HepG2 (cell line): Measurements from ENCODE around the gene CDK14. TPM values are rescaled to one million over a fixed set of nuclear protein-coding genes. Genes with fewer than 3 reads are reported as not detected.

ENCODE experiments used
- ATAC-seq: fragments of 200-7000 bp; cut with Tn5 transposase; 3 replicates; pipeline ENCODE4 v1.9.1; 2020; ENCODE audit warnings: mild to moderate bottlenecking, moderate library complexity
- BruUV-seq: library from RNA; stranded (reverse); fragments of 400-500 nt; replicated peaks from 2 replicates; lab custom pipeline; 2021; lab: Mats Ljungman, UMichigan
- CTCF ChIA-PET: fragments of 300-600 bp; formaldehyde crosslinking; extraction: SDS; loops from one replicate; lab custom pipeline; 2021; ENCODE audit warnings: low total read pairs, inconsistent platforms, low intra/inter-chr PET ratio; lab: Yijun Ruan, JAX
- POLR2A ChIA-PET: fragments of 350-600 bp; sonication (Branson Sonifier 250); formaldehyde crosslinking; loops from one replicate; lab custom pipeline; 2020; ENCODE audit warnings: antibody characterized with exemption, inconsistent platforms; lab: Yijun Ruan, JAX
- DNase-seq: peaks from one replicate; pipeline ENCODE4 v3.0.0-alpha.2; 2015; ENCODE audit warnings: low spot score
- FAIRE-seq: peaks from 3 replicates; lab custom pipeline; 2011; peaks lifted over from hg19 to GRCh38; lab: Jason Lieb, UNC
- H2AFZ ChIP-seq: one replicate; pipeline ENCODE4 v1.6.1; 2011; ENCODE audit warnings: low read length, inconsistent platforms
- H3K27ac ChIP-seq: fragments of 300-600 bp; 3 replicates; pipeline ENCODE4 v1.8.0; 2011; ENCODE audit warnings: mixed run types, mild to moderate bottlenecking, mixed read lengths, low read length, inconsistent platforms; ENCODE audit not compliant: insufficient read depth; ENCODE audit errors: extremely low read length
- H3K27me3 ChIP-seq, 2 experiments: fragments of 200-600 bp in 1 of 2; 2 replicates in 1 of 2; 3 replicates in 1 of 2; pipeline versions ENCODE4 v1.6.0 to v1.8.0; 2011; ENCODE audit warnings: low read length in 2 of 2, mild to moderate bottlenecking in 2 of 2, moderate library complexity in 2 of 2, inconsistent platforms in 1 of 2; ENCODE audit not compliant: insufficient read depth in 2 of 2, control insufficient read depth in 1 of 2
- H3K36me3 ChIP-seq, 2 experiments: fragments of 200-600 bp in 1 of 2; replicated peaks in 1 of 2; 2 replicates in 1 of 2; 3 replicates in 1 of 2; pipeline versions ENCODE4 v1.5.1 to v1.8.0; 2011; ENCODE audit warnings: low read length in 2 of 2, inconsistent platforms in 1 of 2; ENCODE audit not compliant: insufficient read depth in 2 of 2, control insufficient read depth in 1 of 2
- H3K4me1 ChIP-seq: 2 replicates; pipeline ENCODE4 v1.5.1; 2012; ENCODE audit warnings: low read length, inconsistent platforms; ENCODE audit not compliant: insufficient read depth
- H3K4me2 ChIP-seq: 2 replicates; pipeline ENCODE4 v1.6.0; 2011; ENCODE audit warnings: low read depth, low read length, inconsistent platforms
- H3K4me3 ChIP-seq, 3 experiments: fragments of 200-600 bp in 1 of 3; sonication (generic), shearing (Covaris generic) in 1 of 3; replicated peaks in 1 of 3; 2 replicates each; pipeline ENCODE4 v1.5.1; 2011 to 2016; ENCODE audit warnings: low read length in 3 of 3, inconsistent platforms in 2 of 3, low read depth in 2 of 3, mild to moderate bottlenecking in 2 of 3, control low read depth in 1 of 3, mixed read lengths in 1 of 3; ENCODE audit not compliant: insufficient read depth in 1 of 3
- H3K79me2 ChIP-seq: one replicate; pipeline ENCODE4 v1.6.1; 2011; ENCODE audit warnings: low read length, inconsistent platforms; ENCODE audit not compliant: insufficient read depth
- H3K9ac ChIP-seq: 2 replicates; pipeline ENCODE4 v1.6.0; 2011; ENCODE audit warnings: mild to moderate bottlenecking, low read depth, low read length, inconsistent platforms; ENCODE audit not compliant: insufficient read depth
- H3K9me3 ChIP-seq: 2 replicates; pipeline ENCODE4 v1.5.1; 2012; ENCODE audit warnings: mild to moderate bottlenecking, low read length
- H4K20me1 ChIP-seq: 2 replicates; pipeline ENCODE4 v1.6.0; 2011; ENCODE audit warnings: inconsistent platforms, mild to moderate bottlenecking, low read length, moderate library complexity; ENCODE audit not compliant: insufficient read depth
- CBX1 ChIP-seq: IDR thresholded peaks from one replicate; pipeline ENCODE4 v1.6.1; 2016; ENCODE audit warnings: antibody characterized with exemption, low read depth
- GABPB1 ChIP-seq: IDR thresholded peaks from 2 replicates; pipeline ENCODE4 v1.6.1; 2016; ENCODE audit warnings: mild to moderate bottlenecking, missing genetic modification reagents, moderate library complexity, missing compliant biosample characterization
- MXD4 ChIP-seq: IDR thresholded peaks from 2 replicates; pipeline ENCODE4 v1.6.1; 2016; ENCODE audit warnings: mild to moderate bottlenecking, missing biosample characterization, missing genetic modification reagents
- PAWR ChIP-seq: sonication (generic); formaldehyde crosslinking; IDR thresholded peaks from 2 replicates; pipeline ENCODE4 v1.4.0; 2020; ENCODE audit warnings: missing genetic modification reagents, mild to moderate bottlenecking, borderline replicate concordance
- SAFB2 ChIP-seq: sonication (generic); formaldehyde crosslinking; IDR thresholded peaks from 2 replicates; pipeline ENCODE4 v1.5.1; 2020; ENCODE audit warnings: missing genetic modification reagents, low read depth, mild to moderate bottlenecking, borderline replicate concordance
- SP140L ChIP-seq: sonication (generic); formaldehyde crosslinking; IDR thresholded peaks from 2 replicates; pipeline ENCODE4 v1.4.0; 2020; ENCODE audit warnings: missing genetic modification reagents, borderline replicate concordance
- SP4 ChIP-seq: sonication (generic); formaldehyde crosslinking; IDR thresholded peaks from 2 replicates; pipeline ENCODE4 v1.8.1; 2023; ENCODE audit warnings: mild to moderate bottlenecking, missing genetic modification reagents
- ZBTB3 ChIP-seq: sonication (generic); formaldehyde crosslinking; IDR thresholded peaks from 2 replicates; pipeline ENCODE4 v1.4.0; 2020; ENCODE audit warnings: low read depth, mild to moderate bottlenecking, moderate library complexity, missing genetic modification reagents, borderline replicate concordance
- ZFAT ChIP-seq: sonication (generic); formaldehyde crosslinking; conservative IDR thresholded peaks from 2 replicates; pipeline ENCODE4 v1.8.1; 2023; ENCODE audit warnings: missing genetic modification reagents, inconsistent platforms
- ZMYM3 ChIP-seq: sonication (generic); formaldehyde crosslinking; IDR thresholded peaks from 2 replicates; pipeline ENCODE4 v1.5.1; 2020; ENCODE audit warnings: mild to moderate bottlenecking, missing genetic modification reagents
- ZNF253 ChIP-seq: sonication (generic); formaldehyde crosslinking; IDR thresholded peaks from 2 replicates; pipeline ENCODE4 v1.8.0; 2022; ENCODE audit warnings: mild to moderate bottlenecking, missing genetic modification reagents, borderline replicate concordance
- ZNF619 ChIP-seq: sonication (generic); formaldehyde crosslinking; IDR thresholded peaks from 2 replicates; pipeline ENCODE4 v1.4.0; 2020; ENCODE audit warnings: mild to moderate bottlenecking, missing genetic modification reagents
- WGBS: methylation state at CpG from one replicate; pipeline ENCODE4 v1.1.6; 2017; ENCODE audit warnings: low lambda C conversion rate; 5-methylcytosine and 5-hydroxymethylcytosine counted together
- in situ Hi-C: cut with HindIII; loops from 2 replicates; pipeline ENCODE4 v1.10.0; 2017; ENCODE audit warnings: low pct_unique_long_range_greater_than_20kb; ENCODE audit not compliant: extremely low pct_ligation_motif_present
- intact Hi-C: fragments of 100-400 bp; cut with micrococcal nuclease; formaldehyde crosslinking; loops from one replicate; pipeline ENCODE4 v1.10.0; 2022; ENCODE audit not compliant: unreplicated experiment
- polyA plus RNA-seq, 8 experiments: library from polyadenylated mRNA; depleted of rRNA in 3 of 8; stranded (reverse) in 7 of 8; unstranded in 1 of 8; fragments of >200 nt; fragmentation: Illumina TruSeq in 4 of 8; extraction: Trizol in 4 of 8; gene quantifications; 2 replicates each; pipeline versions ENCODE4 v1.2.1 to v1.2.3, GENCODE V29; 2011 to 2016; ENCODE audit warnings: low read depth in 4 of 8, missing spikeins in 1 of 8, mixed read lengths in 1 of 8; ENCODE audit not compliant: insufficient read depth in 1 of 8
- total RNA-seq, 5 experiments: library from RNA; depleted of rRNA; stranded (reverse); fragments of >200 nt; fragmentation: Illumina TruSeq; extraction: Trizol; gene quantifications; 2 replicates each; pipeline ENCODE4 v1.2.3, GENCODE V29; 2016; ENCODE audit warnings: low read depth in 1 of 5

Gene CDK14
- total and polyA plus RNA-seq, 2 of the 13 experiments (the other 11 are each of a cell fraction or from before 2014, with no cell fraction given) = 0.26 to 0.71 TPM

GRCh38 chr7:90689260-90689659, 93.1 kb downstream of the CDK14 start:
- 0% methylated on average over 1 of the region's 1 CpG for WGBS
- no TSS peak for BruUV-seq
- FAIRE-seq (no peak), DNase-seq (no peak), ATAC-seq (no peak)
- in situ Hi-C loops (no loop called here), intact Hi-C loops (no loop called here)
- Histone ChIP-seq H4K20me1 (no peaks in the 10 kb centered on the region), H2AFZ (no peak overlapping the region), H3K36me3 (no peaks in the 10 kb centered on the region), H3K4me2 (no peak overlapping the region), H3K9me3 (no peaks in the 10 kb centered on the region), H3K9ac (no peak overlapping the region), H3K4me1 (no peaks in the 10 kb centered on the region), H3K4me3 (no peak overlapping the region), H3K27me3 (no peaks in the 10 kb centered on the region), H3K27ac (no peak overlapping the region), H3K79me2 (no peaks in the 10 kb centered on the region)
- ChIA-PET POLR2A (no interaction called here), CTCF (no interaction called here)
- no peak for TF ChIP-seq MXD4
- TF ChIP-seq SP4 (CRISPR knock-in tag) = no peak
- TF ChIP-seq ZMYM3 (CRISPR knock-in tag) = no peak
- no peak for TF ChIP-seq ZFAT (CRISPR knock-in tag)
- TF ChIP-seq SAFB2 (CRISPR knock-in tag) = no peak
- TF ChIP-seq ZNF253 (CRISPR knock-in tag) = no peak
- TF ChIP-seq ZNF619 (CRISPR knock-in tag) = no peak
- no peak for TF ChIP-seq ZBTB3 (CRISPR knock-in tag)
- no peak for TF ChIP-seq GABPB1 (CRISPR knock-in tag)
- no peak for TF ChIP-seq SP140L (CRISPR knock-in tag)
- no peak for TF ChIP-seq PAWR (CRISPR knock-in tag)
- no peak for TF ChIP-seq CBX1
